GM23338 (cell line): ENCODE results near the gene IPO5. TPM values are rescaled to one million over a fixed set of nuclear protein-coding genes. Genes with fewer than 3 reads are reported as not detected.

Experiments used
- ATAC-seq: fragments of 200-7000 bp; cut with Tn5 transposase; 3 replicates; pipeline ENCODE4 v1.9.1; 2020
- DNase-seq: peaks from one replicate; pipeline ENCODE4 v3.0.0-alpha.2; 2015; ENCODE audit warnings: low spot score
- H2AFZ ChIP-seq: fragments of 200-600 bp; sonication (generic); 2 replicates; pipeline ENCODE4 v1.8.0; 2016; ENCODE audit warnings: antibody characterized with exemption, mild to moderate bottlenecking, moderate library complexity
- H3F3A ChIP-seq: fragments of 200-600 bp; sonication (generic); replicated peaks from 2 replicates; pipeline ENCODE4 v1.8.0; 2017; ENCODE audit warnings: antibody characterized with exemption, mixed run types, low read depth
- H3K27ac ChIP-seq: fragments of 200-600 bp; sonication (generic); 2 replicates; pipeline ENCODE4 v1.6.1; 2016; ENCODE audit warnings: low read depth
- H3K27me3 ChIP-seq: fragments of 200-600 bp; sonication (generic); 2 replicates; pipeline ENCODE4 v1.8.0; 2016; ENCODE audit warnings: mild to moderate bottlenecking, mixed run types, moderate library complexity; ENCODE audit not compliant: insufficient read depth
- H3K36me3 ChIP-seq: fragments of 200-600 bp; sonication (generic); 2 replicates; pipeline ENCODE4 v1.8.0; 2016; ENCODE audit warnings: mild to moderate bottlenecking; ENCODE audit not compliant: insufficient read depth
- H3K4me1 ChIP-seq: fragments of 200-600 bp; sonication (generic); 2 replicates; pipeline ENCODE4 v1.8.0; 2016; ENCODE audit warnings: mild to moderate bottlenecking, moderate library complexity; ENCODE audit not compliant: insufficient read depth
- H3K4me2 ChIP-seq: fragments of 200-600 bp; sonication (generic); 2 replicates; pipeline ENCODE4 v1.7.1; 2017; ENCODE audit warnings: mixed run types
- H3K4me3 ChIP-seq: fragments of 200-600 bp; sonication (generic); 2 replicates; pipeline ENCODE4 v1.6.1; 2016; ENCODE audit warnings: mixed run types
- H3K79me2 ChIP-seq: fragments of 200-600 bp; sonication (generic); replicated peaks from 2 replicates; pipeline ENCODE4 v1.8.0; 2017; ENCODE audit warnings: mild to moderate bottlenecking; ENCODE audit not compliant: insufficient read depth
- H3K9me2 ChIP-seq: fragments of 200-600 bp; sonication (generic); 2 replicates; pipeline ENCODE4 v1.8.0; 2017; ENCODE audit not compliant: insufficient read depth
- H4K20me1 ChIP-seq: fragments of 200-600 bp; sonication (generic); replicated peaks from 2 replicates; pipeline ENCODE4 v1.8.0; 2017; ENCODE audit warnings: mild to moderate bottlenecking; ENCODE audit not compliant: insufficient read depth
- H3K27ac Mint-ChIP-seq: 2 replicates; pipeline ENCODE4 v1.8.0; 2020; ENCODE audit warnings: inconsistent platforms, mild to moderate bottlenecking, moderate library complexity, mixed read lengths
- H3K27me3 Mint-ChIP-seq: 3 replicates; pipeline ENCODE4 v1.8.0; 2022; ENCODE audit warnings: low read depth, mild to moderate bottlenecking, moderate library complexity, mixed read lengths, inconsistent platforms; ENCODE audit not compliant: insufficient read depth, poor library complexity
- H3K36me3 Mint-ChIP-seq: 3 replicates; pipeline ENCODE4 v1.8.0; 2021; ENCODE audit warnings: low read depth, mild to moderate bottlenecking, inconsistent platforms, moderate library complexity, mixed read lengths
- H3K4me1 Mint-ChIP-seq: 3 replicates; pipeline ENCODE4 v1.8.0; 2020; ENCODE audit warnings: mild to moderate bottlenecking, inconsistent platforms, mixed read lengths
- H3K4me3 Mint-ChIP-seq: 3 replicates; pipeline ENCODE4 v1.8.0; 2021; ENCODE audit warnings: moderate library complexity, mild to moderate bottlenecking, inconsistent platforms, mixed read lengths
- H3K9me3 Mint-ChIP-seq: 3 replicates; pipeline ENCODE4 v1.8.0; 2020; ENCODE audit warnings: moderate library complexity, mild to moderate bottlenecking, inconsistent platforms, mixed read lengths
- CREB1 ChIP-seq: fragments of 250-450 bp; sonication (Bioruptor Pico); IDR thresholded peaks from 2 replicates; pipeline ENCODE4 v1.5.0; 2020; ENCODE audit warnings: low read depth, mild to moderate bottlenecking, moderate library complexity
- EZH2 ChIP-seq: fragments of 200-600 bp; sonication (generic); IDR thresholded peaks from one replicate; pipeline ENCODE4 v1.8.0; 2017; ENCODE audit warnings: antibody characterized with exemption, mild to moderate bottlenecking, low read depth; ENCODE audit not compliant: unreplicated experiment
- EZH2phosphoT487 ChIP-seq: fragments of 200-600 bp; sonication (generic); IDR thresholded peaks from one replicate; pipeline ENCODE4 v1.8.1; 2018; ENCODE audit warnings: antibody characterized with exemption; ENCODE audit not compliant: unreplicated experiment
- JUNB ChIP-seq: IDR thresholded peaks from one replicate; pipeline ENCODE4 v1.6.1; 2016; ENCODE audit warnings: antibody characterized with exemption; ENCODE audit not compliant: unreplicated experiment
- NANOG ChIP-seq: IDR thresholded peaks from 2 replicates; pipeline ENCODE4 v1.6.1; 2016; ENCODE audit warnings: antibody characterized with exemption, borderline replicate concordance
- POLR2AphosphoS5 ChIP-seq: IDR thresholded peaks from 2 replicates; pipeline ENCODE4 v1.6.1; 2016; ENCODE audit warnings: antibody characterized with exemption, low read depth
- REST ChIP-seq: IDR thresholded peaks from one replicate; pipeline ENCODE4 v1.6.1; 2018; ENCODE audit warnings: antibody characterized with exemption; ENCODE audit not compliant: unreplicated experiment
- STAT1 ChIP-seq: IDR thresholded peaks from one replicate; pipeline ENCODE4 v1.6.1; 2016; ENCODE audit warnings: antibody characterized with exemption; ENCODE audit not compliant: unreplicated experiment
- ZNF114 ChIP-seq: fragments of 250-450 bp; sonication (Bioruptor Pico); IDR thresholded peaks from 2 replicates; pipeline ENCODE4 v1.5.0; 2020; ENCODE audit warnings: mild to moderate bottlenecking, moderate library complexity
- ZNF331 ChIP-seq: fragments of 250-450 bp; sonication (Bioruptor Pico); IDR thresholded peaks from 2 replicates; pipeline ENCODE4 v1.5.0; 2020; ENCODE audit warnings: low read depth, mild to moderate bottlenecking, moderate library complexity
- ZNF462 ChIP-seq: fragments of 250-450 bp; sonication (Bioruptor Pico); IDR thresholded peaks from 2 replicates; pipeline ENCODE4 v1.5.0; 2020; ENCODE audit warnings: mild to moderate bottlenecking, moderate library complexity
- polyA plus RNA-seq: library from polyadenylated mRNA; unstranded; fragments of >200 nt; fragmentation: Nextera tagmentation; extraction: Ambion mirVana; gene quantifications from 2 replicates; pipeline ENCODE4 v1.2.1, GENCODE V29; 2016
- total RNA-seq: library from RNA; depleted of rRNA; stranded (reverse); fragments of >200 nt; shearing (Covaris generic); gene quantifications from 2 replicates; pipeline ENCODE4 v1.2.3, GENCODE V29; 2014
- TF ChIP-seq, protein P1 (sequence below), 2 experiments: fragments of 200-600 bp in 1 of 2; sonication (generic) in 1 of 2; conservative IDR thresholded peaks; 2 replicates each; pipeline versions ENCODE4 v1.5.1 to v1.6.1; 2016 to 2017; ENCODE audit warnings: antibody characterized with exemption in 2 of 2, low read depth in 2 of 2, mild to moderate bottlenecking in 2 of 2, moderate library complexity in 1 of 2
- TF ChIP-seq, protein P2 (sequence below): IDR thresholded peaks from 2 replicates; pipeline ENCODE4 v1.6.1; 2016; ENCODE audit warnings: antibody characterized with exemption

IPO5 gene
- total and polyA plus RNA-seq, 2 experiments from 2014 or later, result 124 to 353 TPM

DNA sequence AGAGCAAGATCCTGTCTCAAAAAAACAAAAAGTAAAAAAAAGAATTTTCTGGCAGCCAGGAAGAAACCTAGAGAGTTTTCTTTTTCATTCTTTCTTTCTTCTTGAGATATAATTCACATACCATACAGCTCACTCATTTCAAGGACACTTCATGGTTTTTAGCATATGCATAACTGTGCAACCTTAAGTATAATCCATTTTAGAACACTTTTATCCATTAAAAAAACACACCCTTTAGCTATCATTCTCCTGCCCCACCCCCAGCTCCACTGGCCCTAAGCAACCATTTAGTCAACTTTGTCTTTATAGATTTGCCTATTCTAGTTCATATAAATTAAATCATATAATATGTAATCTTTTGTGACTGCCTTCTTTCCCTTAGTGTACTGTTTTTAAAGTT, 8.1 kb upstream of the IPO5 start:
- no peak overlapping the region for H3K4me2 ChIP-seq
- Mint-ChIP-seq H3K4me3 (no peak overlapping the region), H3K4me1 (no peaks in the 10 kb centered on the region), H3K9me3 (peaks cover 7% of the 10 kb centered on the region), H3K36me3 (peaks cover 3% of the 10 kb centered on the region; the same call in 2 of the 3 replicates), H3K27me3 (no peaks in the 10 kb centered on the region), H3K27ac (no peak overlapping the region)
- no peak overlapping the region for H3K4me3 ChIP-seq
- no peak for TF ChIP-seq EZH2
- TF ChIP-seq, protein P1, sequence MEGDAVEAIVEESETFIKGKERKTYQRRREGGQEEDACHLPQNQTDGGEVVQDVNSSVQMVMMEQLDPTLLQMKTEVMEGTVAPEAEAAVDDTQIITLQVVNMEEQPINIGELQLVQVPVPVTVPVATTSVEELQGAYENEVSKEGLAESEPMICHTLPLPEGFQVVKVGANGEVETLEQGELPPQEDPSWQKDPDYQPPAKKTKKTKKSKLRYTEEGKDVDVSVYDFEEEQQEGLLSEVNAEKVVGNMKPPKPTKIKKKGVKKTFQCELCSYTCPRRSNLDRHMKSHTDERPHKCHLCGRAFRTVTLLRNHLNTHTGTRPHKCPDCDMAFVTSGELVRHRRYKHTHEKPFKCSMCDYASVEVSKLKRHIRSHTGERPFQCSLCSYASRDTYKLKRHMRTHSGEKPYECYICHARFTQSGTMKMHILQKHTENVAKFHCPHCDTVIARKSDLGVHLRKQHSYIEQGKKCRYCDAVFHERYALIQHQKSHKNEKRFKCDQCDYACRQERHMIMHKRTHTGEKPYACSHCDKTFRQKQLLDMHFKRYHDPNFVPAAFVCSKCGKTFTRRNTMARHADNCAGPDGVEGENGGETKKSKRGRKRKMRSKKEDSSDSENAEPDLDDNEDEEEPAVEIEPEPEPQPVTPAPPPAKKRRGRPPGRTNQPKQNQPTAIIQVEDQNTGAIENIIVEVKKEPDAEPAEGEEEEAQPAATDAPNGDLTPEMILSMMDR (conservative IDR thresholded peaks at IDR 0.05; ENCODE audit: low read depth in 2 of 2), result no peak
- no peak for TF ChIP-seq CREB1 (CRISPR knock-in tag)
- no peak for TF ChIP-seq EZH2phosphoT487
- TF ChIP-seq ZNF331 (CRISPR knock-in tag), result no peak
- no peak for TF ChIP-seq JUNB
- no peak for TF ChIP-seq ZNF114 (CRISPR knock-in tag)
- TF ChIP-seq POLR2AphosphoS5, result no peak
- no peak for TF ChIP-seq NANOG
- no peak for TF ChIP-seq REST
- TF ChIP-seq STAT1, result no peak
- no peak for TF ChIP-seq ZNF462
- TF ChIP-seq, protein P2, sequence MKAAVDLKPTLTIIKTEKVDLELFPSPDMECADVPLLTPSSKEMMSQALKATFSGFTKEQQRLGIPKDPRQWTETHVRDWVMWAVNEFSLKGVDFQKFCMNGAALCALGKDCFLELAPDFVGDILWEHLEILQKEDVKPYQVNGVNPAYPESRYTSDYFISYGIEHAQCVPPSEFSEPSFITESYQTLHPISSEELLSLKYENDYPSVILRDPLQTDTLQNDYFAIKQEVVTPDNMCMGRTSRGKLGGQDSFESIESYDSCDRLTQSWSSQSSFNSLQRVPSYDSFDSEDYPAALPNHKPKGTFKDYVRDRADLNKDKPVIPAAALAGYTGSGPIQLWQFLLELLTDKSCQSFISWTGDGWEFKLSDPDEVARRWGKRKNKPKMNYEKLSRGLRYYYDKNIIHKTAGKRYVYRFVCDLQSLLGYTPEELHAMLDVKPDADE, result no peak
- no peaks in the 10 kb centered on the region for H3K36me3 ChIP-seq
- H3K4me1 ChIP-seq, result no peaks in the 10 kb centered on the region
- no peak overlapping the region for H2AFZ ChIP-seq
- no peak for ATAC-seq
- H3K27ac ChIP-seq, result no peak overlapping the region
- H3K79me2 ChIP-seq, result no peaks in the 10 kb centered on the region
- H3K9me2 ChIP-seq, result no peaks in the 10 kb centered on the region
- H3F3A ChIP-seq, result no peaks in the 10 kb centered on the region
- no peaks in the 10 kb centered on the region for H4K20me1 ChIP-seq
- H3K27me3 ChIP-seq, result no peaks in the 10 kb centered on the region
- DNase-seq, result no peak
